Measurements from ENCODE around the gene DNAAF8.
"Not testable (repeated sequence)": the region's sequence is repeated elsewhere in the genome, so short reads cannot be mapped to it uniquely, and the experiment has no call there.

DNAAF8 gene

DNA sequence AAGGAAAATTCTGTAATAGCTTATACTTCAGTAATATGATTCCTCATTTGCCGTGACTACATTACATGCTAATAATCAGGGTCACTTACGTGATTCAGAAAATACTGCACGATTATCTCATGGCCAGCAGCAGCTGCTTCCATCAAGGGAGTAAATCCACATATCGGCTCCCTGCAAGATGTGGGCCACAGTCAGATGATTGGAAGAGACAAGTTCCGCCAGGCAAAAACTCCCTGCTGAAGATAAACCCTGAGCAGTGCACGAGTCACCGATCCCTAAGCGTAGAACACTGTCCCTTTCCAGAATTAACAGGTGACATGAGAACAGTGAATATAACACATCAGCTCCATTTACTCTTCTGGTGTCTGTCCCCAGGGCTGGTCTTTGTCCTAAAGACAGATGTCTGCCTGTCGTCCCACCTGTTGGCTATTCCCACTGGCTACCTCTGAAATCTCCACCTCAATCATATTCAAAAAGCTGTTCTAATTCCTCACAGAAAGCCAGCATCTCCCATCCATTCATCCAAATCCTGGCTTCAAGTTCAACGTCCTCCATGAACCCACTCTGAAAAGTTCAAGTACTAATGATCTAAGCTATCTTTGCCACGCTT is 9.6 kb upstream of the DNAAF8 start:
- no peak for DNase-seq

GRCh38 chr16:4726616-4727015 is 7.7 kb upstream of the DNAAF8 start:
- no peak for DNase-seq

- no peak for DNase-seq
Observed at GRCh38 chr16:4728676-4729075, 5.7 kb upstream of the DNAAF8 start.

GRCh38 chr16:4729876-4730275 is 4.5 kb upstream of the DNAAF8 start:
- DNase-seq, result no peak

- no peak for DNase-seq
Observed at GRCh38 chr16:4733211-4733742, 1.1 kb upstream of the DNAAF8 start.

DNA sequence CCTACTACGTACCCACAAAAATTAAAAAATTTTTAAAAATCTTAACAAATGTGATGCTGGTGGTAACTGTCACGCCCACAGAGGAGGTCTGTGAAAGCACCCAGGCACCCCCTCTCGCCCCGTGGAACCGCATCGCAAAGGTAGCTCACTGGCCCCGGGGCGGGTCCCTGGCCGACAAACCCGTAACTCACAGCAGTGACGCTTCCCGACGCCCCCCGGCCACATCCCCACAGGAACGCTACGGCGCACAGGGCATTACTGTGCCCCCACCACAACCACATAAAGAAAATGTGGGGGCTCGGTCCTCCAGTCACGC is 632 bp upstream of the DNAAF8 start:
- DNase-seq, result no peak

GRCh38 chr16:4734730-4735535 is 596 bp downstream of the DNAAF8 start:
- DNase-seq, result peak; percentile 96

DNA sequence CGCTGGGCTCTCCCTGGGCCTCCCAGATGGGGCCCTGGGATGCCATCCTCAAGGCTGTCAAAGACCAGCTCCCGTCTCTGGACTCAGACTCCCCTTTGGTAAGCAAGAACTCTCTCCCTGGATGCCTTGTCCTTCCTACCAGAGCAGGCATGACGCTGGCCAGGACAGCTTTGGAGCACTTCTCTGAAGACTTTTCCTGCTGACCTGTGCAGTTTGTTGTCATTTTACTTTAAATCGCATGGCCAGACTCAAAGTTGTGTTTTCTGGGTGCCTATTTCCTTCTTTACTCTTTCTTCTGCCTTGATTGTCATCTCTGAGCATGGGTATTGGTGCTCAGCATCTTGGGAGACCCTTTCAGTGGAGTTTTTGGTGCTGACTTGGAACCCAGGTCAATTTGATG is 2.2 kb downstream of the DNAAF8 start:
- no peak for DNase-seq

GRCh38 chr16:4737545-4737944 is 3.2 kb downstream of the DNAAF8 start:
- no peak for DNase-seq

DNA sequence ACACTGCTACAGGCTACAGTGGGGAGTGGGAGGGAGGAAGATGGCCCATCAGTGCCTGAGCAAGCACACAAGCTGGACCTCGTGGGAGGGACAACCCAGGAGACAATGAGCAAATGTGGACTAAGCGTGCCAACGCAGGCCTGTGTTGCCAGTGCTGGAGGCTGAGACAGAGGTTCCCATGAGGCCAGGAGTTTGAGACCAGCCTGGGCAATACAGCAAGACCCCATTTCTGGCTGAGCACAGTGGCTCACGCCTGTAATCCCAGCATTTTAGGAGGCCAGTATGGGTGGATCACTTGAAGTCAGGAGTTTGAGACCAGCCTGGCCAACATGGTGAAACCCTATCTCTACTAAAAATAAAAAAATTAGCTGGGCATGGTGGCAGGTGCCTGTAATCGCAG is 4.0 kb downstream of the DNAAF8 start:
- not testable (repeated sequence) for DNase-seq

GRCh38 chr16:4743226-4743878 is 9.0 kb downstream of the DNAAF8 start:
- DNase-seq, result no peak

DNA sequence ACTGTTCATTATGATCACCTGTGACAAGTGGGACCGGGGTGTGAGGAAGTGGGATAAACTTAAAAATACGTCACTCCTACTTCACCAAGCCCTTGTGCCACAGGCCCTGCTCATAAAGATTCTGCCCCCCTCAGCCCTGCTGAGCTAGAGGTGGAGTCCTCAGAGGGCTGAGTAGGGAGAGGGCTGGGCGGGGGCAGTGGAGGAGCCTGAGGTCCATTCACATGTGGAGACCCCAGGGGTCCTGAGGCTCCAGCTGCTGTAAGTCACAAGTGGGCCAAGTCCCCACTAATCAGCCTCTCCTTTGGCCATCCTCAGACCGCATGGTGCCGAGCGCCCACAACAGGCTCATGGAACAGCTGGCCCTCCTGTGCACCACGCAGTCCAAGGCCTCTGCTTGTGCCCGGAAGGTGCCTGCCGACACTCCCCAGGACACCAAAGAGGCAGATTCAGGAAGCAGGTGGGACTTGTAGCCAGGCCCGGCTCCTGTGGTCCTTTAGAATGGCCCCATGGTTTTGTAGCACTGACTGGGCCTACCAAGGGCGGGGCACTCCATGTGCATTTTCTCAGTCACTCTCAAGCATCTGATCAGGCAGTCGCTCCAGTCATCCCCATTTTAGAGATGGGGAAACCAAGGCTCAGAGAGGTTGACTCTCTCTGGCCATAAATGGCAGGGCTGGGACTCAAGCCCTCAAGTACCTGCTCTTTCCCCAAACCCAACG is 10.4 kb downstream of the DNAAF8 start:
- no peak for DNase-seq

- DNase-seq, result no peak
Observed at GRCh38 chr16:4745274-4745569, 10.9 kb downstream of the DNAAF8 start.

- no peak for DNase-seq
Observed at GRCh38 chr16:4746215-4746614, 11.9 kb downstream of the DNAAF8 start.

DNA sequence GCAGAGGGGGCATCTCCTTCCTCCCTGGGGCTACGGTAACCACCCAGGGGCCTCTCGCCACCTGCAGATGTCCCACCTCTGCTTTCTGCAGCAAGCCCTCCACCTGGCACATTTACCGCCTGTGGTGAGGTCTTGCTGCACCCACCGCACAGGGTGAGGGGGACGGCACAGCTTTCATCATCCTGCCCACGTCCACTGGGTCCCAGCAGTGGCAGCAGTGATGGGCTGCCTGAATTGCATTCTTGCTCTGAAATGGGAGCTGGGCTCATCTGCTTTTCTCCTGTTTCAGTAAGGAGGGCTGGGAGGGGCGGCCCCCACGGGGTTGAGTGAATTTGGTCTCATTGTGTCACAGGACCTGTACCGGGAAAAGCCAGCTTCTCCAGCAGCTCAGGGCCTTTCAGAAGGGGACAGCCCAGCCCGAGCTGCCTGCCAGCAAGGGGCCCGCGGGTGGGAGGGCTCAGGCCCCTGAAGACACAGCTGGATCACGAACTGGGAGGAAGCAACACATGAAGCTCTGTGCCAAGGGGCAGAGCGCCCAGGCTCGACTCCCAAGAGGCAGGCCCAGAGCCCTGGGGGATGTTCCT is 12.7 kb downstream of the DNAAF8 start:
- peak; percentile 64 for DNase-seq

DNA sequence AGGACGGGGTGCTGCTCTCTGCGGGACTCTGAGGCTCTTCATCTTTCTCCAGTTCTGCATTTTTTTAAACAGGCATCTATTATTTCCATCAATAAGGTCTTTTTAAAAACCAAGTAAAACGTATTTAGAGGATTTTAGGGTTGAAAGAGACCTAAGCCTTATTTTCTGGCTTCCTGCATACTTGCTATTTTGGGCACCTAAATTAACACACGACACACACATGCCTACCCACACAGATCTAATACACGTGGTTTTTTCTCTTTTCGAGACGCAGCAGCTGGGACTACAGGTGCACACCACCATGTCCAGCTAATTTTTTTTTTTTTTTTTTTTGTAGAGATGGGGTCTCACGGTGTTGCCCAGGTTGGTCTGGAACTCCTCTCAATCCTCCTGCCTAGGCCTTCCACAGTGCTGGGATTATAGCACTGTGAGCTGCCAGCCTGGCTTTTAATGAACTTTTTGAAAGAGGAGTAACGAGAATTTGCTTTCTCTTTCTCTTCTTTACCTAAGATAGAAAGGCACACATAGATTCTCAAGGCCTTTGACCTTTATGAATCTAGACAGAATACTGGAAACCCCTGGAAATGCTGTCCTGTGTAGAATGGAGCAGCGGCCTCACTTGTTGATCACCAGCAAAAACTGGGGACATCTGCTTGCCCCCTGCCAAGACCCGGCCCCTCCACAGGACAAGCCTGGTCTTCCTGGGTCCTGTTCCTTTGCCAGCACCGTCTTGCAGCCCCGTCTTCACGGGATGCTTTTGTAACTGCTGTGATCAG is 13.8 kb downstream of the DNAAF8 start:
- DNase-seq, result no peak

DNA sequence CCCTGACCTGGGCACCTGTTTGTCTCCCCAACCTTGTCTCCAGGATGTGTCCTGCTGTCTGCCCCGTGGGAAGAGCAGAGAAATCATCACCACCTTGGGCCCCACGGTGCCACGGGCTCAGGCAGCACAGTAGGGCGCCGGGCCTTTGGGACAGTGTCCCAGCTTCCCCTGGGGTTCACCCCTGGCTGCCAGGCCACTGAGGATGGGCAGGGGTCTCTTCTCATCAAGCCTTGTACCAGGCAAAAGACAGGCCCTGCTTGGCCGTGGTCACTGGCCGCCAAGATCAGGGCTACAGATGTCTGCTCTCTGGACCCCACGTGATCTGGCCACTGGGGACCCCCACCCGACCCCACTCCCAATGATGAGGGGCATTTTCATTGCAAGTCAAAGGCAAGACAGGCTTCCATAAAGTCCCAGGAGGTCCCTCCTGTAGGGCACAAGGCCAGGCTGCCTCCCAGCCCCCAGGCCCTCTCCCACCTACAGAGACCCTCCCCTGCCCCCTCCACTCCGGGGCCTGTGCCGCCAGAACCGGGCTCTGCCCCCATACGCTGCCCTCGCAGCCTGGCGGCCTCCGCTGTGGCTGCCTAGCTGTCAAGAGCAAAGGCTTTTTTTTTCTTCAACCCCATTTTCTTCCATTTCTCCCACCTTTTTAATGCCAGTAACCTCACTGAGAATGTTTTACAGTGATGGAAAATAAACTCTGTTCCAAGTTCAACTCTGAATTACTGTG is 14.5 kb downstream of the DNAAF8 start:
- DNase-seq, result no peak

GRCh38 chr16:4749700-4750257 is 15.4 kb downstream of the DNAAF8 start:
- DNase-seq, result no peak

DNA sequence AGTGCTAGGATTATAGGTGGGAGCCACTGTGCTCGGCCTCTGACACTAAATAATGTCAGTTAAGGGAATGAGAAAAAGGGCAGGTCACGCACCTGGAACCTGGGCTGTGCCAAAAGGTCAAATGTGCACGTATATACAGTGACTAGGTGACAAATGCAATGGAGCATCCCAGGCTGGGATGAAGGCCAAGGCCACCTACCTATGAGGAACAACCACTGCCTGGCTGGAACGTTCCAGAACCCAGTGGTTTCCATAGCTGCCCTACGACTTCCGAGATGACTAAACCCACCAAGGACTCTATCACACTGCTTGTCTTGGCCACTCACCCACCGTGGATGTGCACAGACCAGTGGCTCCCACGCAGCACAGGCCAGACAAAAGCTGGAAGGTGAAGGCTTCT is 16.6 kb downstream of the DNAAF8 start:
- DNase-seq, result no peak

DNA sequence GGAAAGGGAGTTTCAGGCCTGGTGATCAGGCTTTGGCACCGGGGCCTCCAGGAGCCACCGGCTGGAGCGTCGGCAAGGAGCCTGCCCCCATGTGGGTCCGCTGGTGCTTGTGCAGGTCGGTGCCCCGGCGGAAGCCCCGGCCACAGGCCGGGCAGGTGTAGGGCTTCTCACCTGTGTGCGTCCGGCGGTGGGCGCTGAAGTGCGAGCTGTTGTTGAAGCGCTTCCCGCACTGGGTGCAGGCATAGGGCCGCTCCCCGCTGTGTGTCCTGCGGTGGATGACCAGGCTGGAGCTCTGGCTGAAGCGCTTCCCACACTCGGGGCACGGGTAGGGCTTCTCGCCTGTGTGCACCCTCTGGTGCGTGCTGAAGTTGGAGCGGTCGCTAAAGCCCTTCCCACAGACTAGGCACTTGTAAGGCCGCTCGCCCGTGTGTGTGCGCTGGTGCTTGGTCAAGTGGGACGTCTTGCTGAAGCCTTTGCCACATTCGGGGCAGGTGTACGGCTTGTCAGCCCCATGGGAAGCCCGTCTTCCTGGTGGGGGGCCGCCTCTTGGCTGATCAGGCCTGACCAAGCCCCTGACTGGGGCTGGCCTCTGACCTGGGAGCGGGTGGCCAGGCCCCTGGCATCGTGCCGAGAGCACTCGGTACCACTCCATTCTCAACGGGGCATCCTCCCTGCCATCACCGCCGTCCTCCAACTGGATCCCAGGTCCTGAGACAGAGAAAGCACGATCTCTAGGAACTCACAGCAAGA is 18.2 kb downstream of the DNAAF8 start:
- DNase-seq, result no peak

DNA sequence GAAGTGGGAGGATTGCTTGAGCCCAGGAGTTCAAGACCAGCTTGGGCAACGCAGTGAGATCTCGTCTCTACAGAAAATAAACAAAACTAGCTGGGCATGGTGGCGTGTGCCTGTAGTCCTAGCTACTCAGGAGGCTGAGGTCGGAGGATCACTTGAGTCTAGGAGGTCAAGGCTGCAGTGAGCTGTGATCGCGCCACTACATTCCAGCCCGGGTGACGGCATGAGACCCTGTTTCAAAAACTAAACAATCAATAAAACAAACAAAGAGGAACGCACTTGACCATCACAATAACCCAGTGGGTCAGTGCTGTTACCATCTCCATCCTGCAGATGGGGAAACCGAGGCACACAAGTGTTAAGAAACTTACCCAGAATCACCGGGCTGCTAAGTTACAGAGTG is 18.9 kb downstream of the DNAAF8 start:
- no peak for DNase-seq

All from activated CD8-positive, alpha-beta memory T cell treated with anti-CD3 and anti-CD28 coated beads for 24 hours (primary cell).